Measurements from ENCODE around the gene CBX8.

CBX8 gene

DNA sequence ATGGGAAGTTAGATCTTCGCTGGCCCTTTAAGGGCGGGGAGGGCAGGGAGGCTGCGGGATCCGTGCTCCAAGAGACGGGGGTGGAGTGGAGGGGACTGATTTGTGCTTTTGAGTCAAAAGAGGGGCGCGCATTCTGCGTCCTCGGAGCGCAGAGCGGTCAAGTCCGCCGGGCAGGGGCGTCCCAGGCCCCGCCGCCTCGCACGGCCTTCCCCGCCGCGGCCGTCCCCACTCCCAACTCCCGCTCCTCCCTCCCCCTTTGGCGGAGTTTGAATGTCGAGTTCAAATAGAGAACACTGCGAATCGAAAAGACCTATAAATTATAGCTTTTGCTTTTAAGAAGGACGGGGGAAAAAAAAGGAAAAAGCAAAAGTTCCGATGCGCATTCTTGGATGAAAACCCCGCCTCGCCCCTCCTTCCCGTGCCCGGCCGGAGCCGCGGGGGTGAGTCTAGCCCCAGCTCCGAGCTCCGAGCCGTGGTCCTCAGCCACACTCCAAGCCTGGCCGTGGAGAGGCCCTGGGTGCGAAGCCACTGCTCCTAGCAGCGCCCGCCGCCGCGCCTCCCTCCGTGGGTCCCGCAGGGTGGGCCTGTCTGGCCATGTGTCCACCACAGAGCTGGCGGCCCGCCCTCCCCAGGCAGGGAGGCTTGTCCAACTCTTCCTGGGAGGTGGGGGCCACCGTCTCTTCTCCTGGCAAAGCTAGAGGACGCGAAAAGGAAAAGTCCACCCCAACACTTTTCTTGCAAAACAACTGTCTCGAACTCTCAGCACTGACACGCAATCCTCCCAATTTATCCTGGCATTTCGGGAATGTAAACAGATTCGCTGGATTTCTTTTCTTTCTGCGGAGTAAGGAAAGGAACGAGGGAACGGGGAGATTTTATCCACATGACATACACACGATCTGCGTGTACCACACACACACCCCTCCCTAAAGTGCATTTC, 3.6 kb downstream of the CBX8 start:
- DNase-seq (ENCODE audit: low spot score) = no peak

DNA sequence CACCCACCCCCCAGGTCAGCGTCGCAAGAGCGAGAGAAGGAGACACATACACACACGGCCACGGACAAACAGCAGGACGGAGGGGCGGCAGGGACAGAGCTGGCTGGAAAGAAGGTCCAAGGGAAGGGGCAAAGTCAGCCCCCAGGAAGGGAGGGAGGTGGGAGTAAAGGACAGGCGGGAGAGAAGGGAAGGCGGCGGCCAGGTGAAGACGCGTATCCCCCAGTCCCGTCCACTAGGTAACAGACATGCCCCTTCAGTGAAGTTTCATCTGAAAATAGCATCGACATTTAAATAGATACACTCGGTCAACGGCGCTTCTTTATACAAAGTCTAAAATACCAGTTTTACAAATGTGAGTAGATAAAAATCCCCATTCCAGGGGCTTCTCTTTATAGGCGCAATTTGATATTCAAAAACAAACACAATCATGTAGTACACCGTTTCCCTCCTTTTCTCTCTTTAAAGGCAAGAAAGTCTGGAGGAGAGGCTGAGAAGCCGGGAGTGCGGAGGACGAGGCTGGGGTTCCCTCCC, 4.5 kb downstream of the CBX8 start:
- DNase-seq (ENCODE audit: low spot score) = no peak

- DNase-seq (ENCODE audit: low spot score) = no peak
Measured at GRCh38 chr17:79791735-79792161, 5.1 kb downstream of the CBX8 start.

DNA sequence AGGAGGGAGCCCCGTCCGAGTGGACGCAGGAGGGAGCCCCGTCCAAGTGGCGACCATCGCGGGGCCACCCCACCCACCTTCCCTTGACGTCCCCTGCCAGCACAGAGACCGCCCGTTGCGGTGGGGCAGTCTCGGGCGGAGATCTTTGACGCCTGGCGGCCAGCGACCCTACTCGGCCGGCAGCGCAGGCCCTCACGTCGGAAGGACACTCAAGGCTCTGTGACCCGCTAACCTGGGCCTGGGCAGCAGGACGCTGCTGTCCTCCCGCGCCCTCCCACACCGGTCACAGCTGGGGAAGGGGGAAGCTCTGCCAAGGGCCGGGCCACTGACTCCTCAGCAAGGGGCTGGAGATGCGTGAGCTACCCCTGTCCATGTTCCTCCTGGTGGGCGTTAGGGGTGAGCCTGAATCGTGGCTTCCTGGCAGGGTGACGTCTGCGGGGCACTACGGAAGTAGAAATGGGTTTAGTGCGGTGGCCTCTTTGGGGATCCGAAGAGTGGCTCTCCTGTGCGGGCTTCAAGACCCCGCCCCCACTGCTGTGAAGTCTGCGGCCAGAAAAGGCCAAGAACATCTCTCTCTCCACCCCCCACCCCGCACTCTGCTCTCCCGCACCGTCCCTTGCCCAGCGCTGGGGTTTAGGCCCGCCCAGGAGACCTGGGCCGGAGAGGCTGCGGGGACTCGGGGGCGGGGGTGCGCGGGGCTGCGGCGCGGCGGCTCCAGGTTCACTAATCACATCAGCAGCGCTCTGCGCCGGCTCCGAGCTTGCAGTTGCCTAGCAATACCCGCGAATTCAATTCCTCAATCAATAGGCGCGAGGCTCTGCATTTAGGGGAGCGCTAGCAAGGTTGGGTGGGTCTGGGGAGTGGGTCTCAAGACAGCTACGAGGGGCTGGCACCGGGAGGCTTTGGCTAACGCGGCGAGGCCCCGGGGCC, 5.8 kb downstream of the CBX8 start:
- DNase-seq (ENCODE audit: low spot score) = no peak

DNA sequence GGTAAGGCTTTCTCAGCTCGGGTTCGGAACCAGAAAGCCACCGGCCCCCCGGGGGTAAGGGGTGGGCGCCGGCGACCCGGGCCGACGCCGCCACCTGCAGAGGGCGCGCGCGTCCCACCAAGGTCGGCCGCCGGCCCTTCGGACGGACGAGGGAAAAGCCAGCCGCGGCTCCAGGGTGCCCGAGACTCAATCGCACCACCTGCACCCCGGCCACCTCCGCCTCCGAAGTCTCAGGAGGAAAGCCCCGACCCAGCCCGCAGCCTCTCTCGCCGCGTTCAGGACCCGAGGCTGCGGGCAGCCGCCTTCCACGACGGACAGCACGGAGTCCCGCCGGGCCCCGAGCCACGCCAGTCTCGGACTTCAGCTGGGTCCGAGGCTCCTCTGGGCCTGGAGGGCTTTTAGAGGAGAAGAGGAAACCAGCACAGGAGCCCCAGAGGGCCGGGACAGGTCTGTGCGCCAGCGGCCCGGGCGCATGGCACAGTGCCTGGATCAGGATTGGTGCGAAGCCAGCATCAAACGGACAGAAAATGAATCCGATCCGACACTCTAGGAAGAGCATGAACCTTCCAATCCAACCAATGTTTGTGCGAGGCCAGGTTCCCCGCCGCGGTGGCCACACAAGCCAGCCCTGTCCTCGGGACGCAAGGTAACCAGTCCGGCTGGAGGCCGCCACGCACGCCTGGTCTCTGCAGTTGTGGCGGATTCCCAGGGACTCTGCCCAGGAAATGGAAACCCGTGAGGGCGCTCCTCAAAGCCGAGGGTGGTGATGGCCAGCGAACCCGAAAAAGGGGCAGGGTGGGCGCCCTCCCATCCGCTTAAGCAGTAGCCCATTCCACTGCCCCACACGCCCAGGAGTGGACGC, 6.7 kb downstream of the CBX8 start:
- DNase-seq (ENCODE audit: low spot score) = no peak

GRCh38 chr17:79788989-79789942, 7.6 kb downstream of the CBX8 start:
- DNase-seq (ENCODE audit: low spot score) = no peak

GRCh38 chr17:79788455-79788854, 8.4 kb downstream of the CBX8 start:
- DNase-seq (ENCODE audit: low spot score) = no peak

DNA sequence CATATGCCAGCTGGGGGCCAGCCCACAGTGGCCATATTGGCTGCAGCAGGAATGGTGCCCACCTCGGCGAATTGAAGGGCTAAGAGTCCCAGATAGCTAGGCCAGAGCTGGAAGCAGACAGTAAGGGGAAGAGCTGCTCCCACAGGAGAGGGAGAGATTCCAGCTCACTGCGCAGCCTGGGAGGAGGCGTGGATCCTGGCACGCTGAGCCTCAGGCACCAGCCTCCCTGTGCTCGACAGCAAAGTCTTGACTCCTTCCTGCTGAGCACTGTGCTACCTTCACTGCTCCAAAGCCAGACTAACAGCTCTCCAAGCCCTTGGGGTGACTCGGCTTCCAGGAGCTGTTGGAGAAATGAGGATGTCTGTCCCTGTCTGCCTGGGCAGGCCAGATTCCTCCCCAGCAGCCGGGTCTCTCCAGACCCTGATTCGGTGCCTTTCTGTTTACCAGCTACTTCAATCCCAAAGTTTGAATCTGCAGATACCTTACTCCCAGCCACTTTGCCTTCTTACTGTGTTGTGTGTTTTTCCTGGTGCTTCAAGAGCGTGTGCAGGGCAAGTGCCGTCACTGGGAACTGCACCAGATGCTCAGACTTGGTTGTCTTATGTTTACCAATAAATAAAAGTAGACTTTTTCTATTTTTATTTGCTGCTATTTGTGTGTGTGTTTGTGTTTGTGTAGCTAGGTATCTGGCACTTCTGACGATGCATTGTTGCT, 9.8 kb downstream of the CBX8 start:
- no peak for DNase-seq (ENCODE audit: low spot score)

GRCh38 chr17:79785900-79786810, 10.7 kb downstream of the CBX8 start:
- no peak for DNase-seq (ENCODE audit: low spot score)

GRCh38 chr17:79785017-79785899, 11.6 kb downstream of the CBX8 start:
- DNase-seq (ENCODE audit: low spot score) = no peak

DNA sequence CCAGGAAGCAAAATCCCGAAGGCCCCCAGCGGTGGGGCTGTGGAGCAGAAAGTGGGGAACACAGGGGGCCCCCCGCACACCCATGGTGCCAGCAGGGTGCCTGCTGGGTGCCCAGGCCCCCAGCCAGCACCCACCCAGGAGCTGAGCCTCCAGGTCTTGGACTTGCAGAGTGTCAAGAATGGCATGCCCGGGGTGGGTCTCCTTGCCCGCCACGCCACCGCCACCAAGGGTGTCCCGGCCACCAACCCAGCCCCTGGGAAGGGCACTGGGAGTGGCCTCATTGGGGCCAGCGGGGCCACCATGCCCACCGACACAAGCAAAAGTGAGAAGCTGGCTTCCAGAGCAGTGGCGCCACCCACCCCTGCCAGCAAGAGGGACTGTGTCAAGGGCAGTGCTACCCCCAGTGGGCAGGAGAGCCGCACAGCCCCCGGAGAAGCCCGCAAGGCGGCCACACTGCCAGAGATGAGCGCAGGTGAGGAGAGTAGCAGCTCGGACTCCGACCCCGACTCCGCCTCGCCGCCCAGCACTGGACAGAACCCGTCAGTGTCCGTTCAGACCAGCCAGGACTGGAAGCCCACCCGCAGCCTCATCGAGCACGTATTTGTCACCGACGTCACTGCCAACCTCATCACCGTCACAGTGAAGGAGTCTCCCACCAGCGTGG, 12.4 kb downstream of the CBX8 start:
- no peak for DNase-seq (ENCODE audit: low spot score)

DNA sequence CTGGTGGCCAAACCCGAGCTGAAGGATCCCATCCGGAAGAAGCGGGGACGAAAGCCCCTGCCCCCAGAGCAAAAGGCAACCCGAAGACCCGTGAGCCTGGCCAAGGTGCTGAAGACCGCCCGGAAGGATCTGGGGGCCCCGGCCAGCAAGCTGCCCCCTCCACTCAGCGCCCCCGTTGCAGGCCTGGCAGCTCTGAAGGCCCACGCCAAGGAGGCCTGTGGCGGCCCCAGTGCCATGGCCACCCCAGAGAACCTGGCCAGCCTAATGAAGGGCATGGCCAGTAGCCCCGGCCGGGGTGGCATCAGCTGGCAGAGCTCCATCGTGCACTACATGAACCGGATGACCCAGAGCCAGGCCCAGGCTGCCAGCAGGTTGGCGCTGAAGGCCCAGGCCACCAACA, 13.0 kb downstream of the CBX8 start:
- DNase-seq (ENCODE audit: low spot score) = no peak

- no peak for DNase-seq (ENCODE audit: low spot score)
Measured at GRCh38 chr17:79781736-79782575, 14.9 kb downstream of the CBX8 start.

- no peak for DNase-seq (ENCODE audit: low spot score)
Measured at GRCh38 chr17:79781012-79781650, 15.7 kb downstream of the CBX8 start.

DNA sequence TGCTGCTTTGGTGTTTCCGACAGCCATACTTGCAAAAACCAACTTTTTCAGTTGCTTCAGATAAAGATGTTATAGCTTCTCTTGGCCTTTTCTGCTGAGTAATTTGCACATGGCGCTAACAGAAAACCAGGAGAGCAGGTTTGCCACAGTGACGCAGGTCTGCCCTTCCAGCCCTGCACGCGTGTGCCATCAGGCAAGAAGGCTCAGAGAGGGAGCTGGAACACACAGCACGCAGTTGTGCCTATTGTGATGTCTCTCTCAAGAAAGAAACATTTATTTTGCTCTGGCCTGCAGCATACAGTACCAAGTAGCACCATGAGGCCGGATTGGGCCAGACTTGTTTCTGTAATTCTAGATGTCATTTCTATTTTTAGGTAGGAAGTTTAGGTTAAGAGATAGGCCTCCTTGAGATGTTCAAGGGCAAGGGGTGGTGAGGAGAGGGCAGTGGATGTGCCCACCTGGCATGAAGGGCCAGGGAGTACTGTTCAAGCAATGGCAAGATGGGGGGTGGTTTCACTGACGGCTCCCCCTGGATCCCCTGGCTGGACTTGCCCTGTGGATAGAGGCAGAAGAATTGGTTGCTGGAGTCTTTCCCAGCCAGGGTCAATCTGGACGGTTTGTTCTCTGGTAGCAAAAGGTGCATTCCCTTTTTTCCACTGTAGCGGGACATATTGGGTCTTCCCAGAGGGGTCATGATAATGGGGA, 17.1 kb downstream of the CBX8 start:
- DNase-seq (ENCODE audit: low spot score) = no peak
